ENCODE measurements around the gene SPNS3. TPM values are rescaled to one million over a fixed set of nuclear protein-coding genes. Genes with fewer than 3 reads are reported as not detected.

Gene SPNS3
- total and polyA plus RNA-seq, 4 donors, result 0.16 to 2.3 (median 0.24) TPM

DNA sequence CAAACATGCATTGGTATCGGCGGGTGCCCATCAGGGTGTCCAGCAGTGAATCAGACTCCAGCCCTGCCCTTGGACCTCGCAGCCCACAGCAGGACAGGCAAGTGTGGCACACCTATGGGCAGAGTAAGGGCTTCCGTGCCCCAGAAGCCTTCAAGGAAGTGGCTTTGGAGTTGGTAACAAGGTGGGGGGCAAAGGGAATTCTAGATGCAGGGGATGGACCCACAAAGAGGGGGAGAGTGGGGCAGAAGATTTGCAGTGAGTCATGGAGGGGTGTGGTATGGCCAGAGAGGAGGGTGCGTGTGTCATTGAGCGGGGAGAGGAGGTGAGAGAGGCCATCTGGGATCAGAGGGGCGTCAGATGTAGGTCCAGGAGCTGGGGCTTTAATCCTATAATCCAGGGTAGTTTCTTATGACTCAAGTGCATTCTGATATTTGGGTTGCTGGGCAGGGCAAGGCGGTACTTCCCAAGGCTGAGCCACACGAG, 56.4 kb downstream of the SPNS3 start:
- H3K4me1 ChIP-seq (ENCODE audit: control insufficient read depth in 4 of 4, insufficient read depth in 4 of 4, low read length in 3 of 4), result peaks cover 0 to 5% (median 0%) of the 10 kb centered on the region in 4 donors
- no peaks in the 10 kb centered on the region for H3K27me3 ChIP-seq (ENCODE audit: control insufficient read depth in 4 of 4, insufficient read depth in 4 of 4, low read length in 3 of 4)
- TF ChIP-seq EGR1 (IDR thresholded peaks at IDR 0.05; ENCODE audit: low read depth in 2 of 2) (no peak), HNF4G (IDR thresholded peaks at IDR 0.05) (no peak), JUND (IDR thresholded peaks at IDR 0.05) (no peak), RXRA (IDR thresholded peaks at IDR 0.05) (no peak), SP1 (IDR thresholded peaks at IDR 0.05) (no peak), YY1 (IDR thresholded peaks at IDR 0.05) (no peak), REST (IDR thresholded peaks at IDR 0.05) (no peak), GABPA (IDR thresholded peaks at IDR 0.05 in 1 of 2, conservative IDR thresholded peaks at IDR 0.05 in 1 of 2) (no peak), TAF1 (conservative IDR thresholded peaks at IDR 0.05) (no peak), HNF4A (conservative IDR thresholded peaks at IDR 0.05) (no peak), RAD21 (IDR thresholded peaks at IDR 0.05) (no peak)
- TF ChIP-seq, protein P1, sequence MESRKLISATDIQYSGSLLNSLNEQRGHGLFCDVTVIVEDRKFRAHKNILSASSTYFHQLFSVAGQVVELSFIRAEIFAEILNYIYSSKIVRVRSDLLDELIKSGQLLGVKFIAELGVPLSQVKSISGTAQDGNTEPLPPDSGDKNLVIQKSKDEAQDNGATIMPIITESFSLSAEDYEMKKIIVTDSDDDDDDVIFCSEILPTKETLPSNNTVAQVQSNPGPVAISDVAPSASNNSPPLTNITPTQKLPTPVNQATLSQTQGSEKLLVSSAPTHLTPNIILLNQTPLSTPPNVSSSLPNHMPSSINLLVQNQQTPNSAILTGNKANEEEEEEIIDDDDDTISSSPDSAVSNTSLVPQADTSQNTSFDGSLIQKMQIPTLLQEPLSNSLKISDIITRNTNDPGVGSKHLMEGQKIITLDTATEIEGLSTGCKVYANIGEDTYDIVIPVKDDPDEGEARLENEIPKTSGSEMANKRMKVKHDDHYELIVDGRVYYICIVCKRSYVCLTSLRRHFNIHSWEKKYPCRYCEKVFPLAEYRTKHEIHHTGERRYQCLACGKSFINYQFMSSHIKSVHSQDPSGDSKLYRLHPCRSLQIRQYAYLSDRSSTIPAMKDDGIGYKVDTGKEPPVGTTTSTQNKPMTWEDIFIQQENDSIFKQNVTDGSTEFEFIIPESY (IDR thresholded peaks at IDR 0.05), result no peak
- TF ChIP-seq, protein P2, sequence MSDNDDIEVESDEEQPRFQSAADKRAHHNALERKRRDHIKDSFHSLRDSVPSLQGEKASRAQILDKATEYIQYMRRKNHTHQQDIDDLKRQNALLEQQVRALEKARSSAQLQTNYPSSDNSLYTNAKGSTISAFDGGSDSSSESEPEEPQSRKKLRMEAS (IDR thresholded peaks at IDR 0.05), result no peak
- TF ChIP-seq, protein P3, sequence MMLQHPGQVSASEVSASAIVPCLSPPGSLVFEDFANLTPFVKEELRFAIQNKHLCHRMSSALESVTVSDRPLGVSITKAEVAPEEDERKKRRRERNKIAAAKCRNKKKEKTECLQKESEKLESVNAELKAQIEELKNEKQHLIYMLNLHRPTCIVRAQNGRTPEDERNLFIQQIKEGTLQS (IDR thresholded peaks at IDR 0.05), result no peak
- WGBS, result 93% methylated on average over 9 of the region's 9 CpGs
- DNase-seq (ENCODE audit: low spot score), result no peak
- H3K4me3 ChIP-seq (ENCODE audit: low read depth in 1 of 3, low read length in 3 of 3), result no peak overlapping the region
- H3K27ac ChIP-seq (ENCODE audit: low read depth in 1 of 2, low read length in 2 of 2), result no peak overlapping the region
- no peaks in the 10 kb centered on the region for H3K9me3 ChIP-seq (ENCODE audit: control insufficient read depth in 4 of 4, low read length in 3 of 4)
- H3K36me3 ChIP-seq (ENCODE audit: control insufficient read depth in 4 of 4, insufficient read depth in 3 of 4, low read depth in 1 of 4, low read length in 3 of 4), result peaks cover 0 to 14% (median 0%) of the 10 kb centered on the region in 4 donors
- no peak overlapping the region for H3K9ac ChIP-seq (ENCODE audit: low read depth in 1 of 2, low read length in 2 of 2)

DNA sequence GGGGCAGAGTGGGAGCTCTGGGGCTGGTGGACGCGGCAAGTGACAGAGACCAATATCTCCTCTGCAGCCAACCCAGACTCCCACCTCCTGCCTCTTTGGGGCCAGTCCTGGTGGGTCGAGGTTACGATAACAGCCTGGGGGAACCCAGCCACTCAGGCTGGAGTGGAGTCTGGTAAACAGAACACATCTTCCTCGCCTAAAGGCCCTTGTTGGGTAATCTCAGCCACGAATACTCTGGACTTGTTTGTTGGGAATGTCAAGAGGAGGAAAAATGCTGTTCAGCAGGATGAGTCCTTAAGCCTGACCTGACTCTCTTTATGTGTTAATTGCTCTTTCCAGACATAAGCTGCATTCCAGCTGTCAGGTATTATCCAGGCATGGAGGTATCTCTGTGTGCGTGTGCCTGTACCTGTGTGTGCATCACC, 56.9 kb downstream of the SPNS3 start:
- peaks cover 0 to 14% (median 0%) of the 10 kb centered on the region in 4 donors for H3K36me3 ChIP-seq (ENCODE audit: control insufficient read depth in 4 of 4, insufficient read depth in 3 of 4, low read depth in 1 of 4, low read length in 3 of 4)
- no peak for DNase-seq (ENCODE audit: low spot score)
- no peaks in the 10 kb centered on the region for H3K9me3 ChIP-seq (ENCODE audit: control insufficient read depth in 4 of 4, low read length in 3 of 4)
- WGBS, result 92% methylated on average over 7 of the region's 7 CpGs
- H3K9ac ChIP-seq (ENCODE audit: low read depth in 1 of 2, low read length in 2 of 2), result no peak overlapping the region
- TF ChIP-seq SP1 (IDR thresholded peaks at IDR 0.05) (no peak), YY1 (IDR thresholded peaks at IDR 0.05) (no peak), RXRA (IDR thresholded peaks at IDR 0.05) (no peak), FOXA2 (IDR thresholded peaks at IDR 0.05) (no peak), EGR1 (IDR thresholded peaks at IDR 0.05; ENCODE audit: low read depth in 2 of 2) (no peak), HNF4A (conservative IDR thresholded peaks at IDR 0.05) (no peak), HNF4G (IDR thresholded peaks at IDR 0.05) (no peak), NR2F2 (IDR thresholded peaks at IDR 0.05) (no peak), RAD21 (IDR thresholded peaks at IDR 0.05) (no peak)
- TF ChIP-seq, protein P3 (IDR thresholded peaks at IDR 0.05), result no peak
- H3K4me3 ChIP-seq (ENCODE audit: low read depth in 1 of 3, low read length in 3 of 3), result no peak overlapping the region
- peaks cover 0 to 6% (median 0%) of the 10 kb centered on the region in 4 donors for H3K4me1 ChIP-seq (ENCODE audit: control insufficient read depth in 4 of 4, insufficient read depth in 4 of 4, low read length in 3 of 4)
- H3K27me3 ChIP-seq (ENCODE audit: control insufficient read depth in 4 of 4, insufficient read depth in 4 of 4, low read length in 3 of 4), result no peaks in the 10 kb centered on the region
- H3K27ac ChIP-seq (ENCODE audit: low read depth in 1 of 2, low read length in 2 of 2), result no peak overlapping the region

Data from liver (tissue), 9 donors.